GM19455 (cell line): ENCODE measurements around the gene MATN1.

Source experiments
- ATAC-seq: cut with Tn5 transposase; IDR thresholded peaks from one replicate; pipeline ENCODE4 v1.9.1; 2021; ENCODE audit not compliant: unreplicated experiment

MATN1 gene

GRCh38 chr1:30732277-30732996 is 9.1 kb upstream of the MATN1 start:
- ATAC-seq: no peak

GRCh38 chr1:30731806-30732276 is 8.5 kb upstream of the MATN1 start:
- no peak for ATAC-seq

- no peak for ATAC-seq
Measured at GRCh38 chr1:30731109-30731805, 7.9 kb upstream of the MATN1 start.

DNA sequence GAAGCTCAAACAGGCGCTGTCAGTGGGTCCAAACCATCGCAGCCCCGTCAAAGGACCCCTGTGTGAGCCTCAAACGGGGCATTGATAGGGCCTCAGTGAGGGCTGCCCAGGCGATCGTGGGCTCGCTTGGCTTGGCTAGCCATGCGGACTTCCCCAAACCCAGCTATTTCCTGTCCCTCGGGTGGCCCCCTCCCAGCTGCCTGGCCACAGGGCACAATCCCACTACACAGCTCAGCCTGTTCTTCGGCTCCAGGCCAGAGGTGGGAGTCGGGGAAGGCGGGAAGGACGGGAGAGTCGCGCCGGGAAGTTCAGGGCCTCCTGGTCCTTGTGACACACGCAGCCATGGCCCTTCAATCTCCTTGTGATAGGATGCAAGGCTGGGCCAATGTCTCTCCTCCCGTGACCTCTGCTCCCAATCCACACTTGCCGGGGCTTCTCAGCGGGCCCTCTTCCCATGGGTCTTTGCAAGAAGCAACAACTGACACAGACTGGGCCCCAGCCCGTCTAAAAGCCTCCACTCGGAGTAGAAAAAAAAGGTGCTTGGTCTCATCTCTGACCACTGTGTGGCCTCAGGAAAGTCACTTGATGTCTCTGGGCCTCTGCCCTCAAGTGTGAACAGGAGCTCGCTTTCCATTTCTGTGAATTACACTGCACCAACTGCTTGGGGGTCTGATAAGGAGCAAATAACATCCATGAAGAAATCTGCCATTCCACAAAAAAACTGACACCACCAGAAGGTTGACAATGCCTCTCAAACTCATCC is 7.1 kb upstream of the MATN1 start:
- ATAC-seq: no peak

- ATAC-seq: no peak
Measured at GRCh38 chr1:30729901-30730300, 6.5 kb upstream of the MATN1 start.

DNA sequence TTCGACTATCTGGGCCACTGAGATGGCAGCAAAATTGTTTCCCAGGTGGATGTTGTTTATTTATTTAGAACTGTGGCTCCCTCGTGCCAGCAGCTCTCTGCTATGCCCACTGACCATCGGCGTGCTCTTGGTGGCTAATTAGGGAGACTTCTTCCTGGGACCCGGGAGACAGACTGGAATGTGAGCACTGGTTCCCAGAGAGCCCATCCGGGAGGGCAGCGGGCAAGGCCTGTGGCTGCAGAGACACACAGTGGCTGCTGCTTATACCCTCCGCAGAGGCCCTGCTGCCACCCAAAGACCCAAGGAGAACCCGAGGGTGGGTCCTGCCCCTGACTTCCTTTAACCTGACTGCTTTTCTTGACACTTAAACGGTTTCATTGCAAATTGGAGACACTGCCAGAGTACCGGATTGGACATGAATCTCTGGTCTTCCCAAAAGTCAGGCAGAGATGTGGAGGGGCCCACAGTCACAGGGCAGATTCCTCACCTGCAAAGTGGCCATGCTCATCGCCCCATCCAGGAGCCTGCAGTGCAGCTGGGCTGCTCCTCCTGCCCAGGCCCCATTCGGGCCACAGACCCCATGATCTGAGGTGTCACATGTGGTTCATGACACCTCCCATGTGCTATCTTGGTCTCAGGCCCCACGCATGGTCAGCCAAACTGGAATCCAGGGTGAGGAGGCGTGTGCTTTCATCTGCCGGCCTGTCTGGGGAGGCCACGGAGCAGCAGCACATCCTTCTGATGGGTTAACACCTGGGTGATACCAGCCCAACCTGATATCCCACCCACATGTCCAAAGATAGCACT is 5.7 kb upstream of the MATN1 start:
- ATAC-seq: no peak

- no peak for ATAC-seq
Measured at GRCh38 chr1:30728340-30728739, 5.0 kb upstream of the MATN1 start.

DNA sequence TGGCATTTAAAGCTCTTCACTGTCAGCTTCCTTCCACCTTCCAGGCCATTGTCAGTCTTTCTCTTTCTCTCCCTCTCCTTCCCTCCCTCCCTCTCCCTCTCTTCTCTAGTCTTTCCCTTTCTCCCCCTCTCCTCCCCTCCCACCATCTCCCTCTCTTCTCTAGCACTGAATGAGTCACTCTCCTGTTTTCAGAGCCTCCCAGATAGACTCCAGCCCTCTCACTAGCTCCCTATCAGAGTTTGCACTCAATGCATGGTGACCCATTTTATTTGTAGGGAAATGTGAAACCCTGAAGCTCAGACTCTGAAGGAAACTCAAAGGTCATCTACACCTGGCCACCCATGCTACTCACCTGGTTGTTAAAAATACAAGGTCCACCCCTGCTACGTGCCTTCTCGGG is 4.4 kb upstream of the MATN1 start:
- ATAC-seq: no peak

GRCh38 chr1:30726773-30727684 is 3.6 kb upstream of the MATN1 start:
- no peak for ATAC-seq

DNA sequence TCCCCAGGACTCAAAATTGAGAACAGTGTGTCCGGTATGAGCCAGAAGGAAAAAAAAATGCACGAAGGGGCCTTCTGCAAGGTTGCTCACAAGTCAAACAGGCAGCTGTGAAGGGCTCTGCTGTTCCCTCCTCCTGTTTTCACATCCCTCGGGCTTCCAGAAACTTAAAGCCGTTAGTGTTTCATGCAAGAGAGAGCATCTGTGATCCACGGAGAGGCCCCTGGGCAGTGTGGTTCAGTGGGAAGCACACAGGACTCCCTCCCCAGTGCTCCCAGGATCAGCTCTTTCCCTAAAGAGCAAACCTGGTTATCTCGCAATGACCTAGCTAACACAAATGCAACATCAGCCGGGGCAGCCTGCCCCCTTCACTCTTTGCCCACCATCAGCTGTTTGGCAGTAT is 2.9 kb upstream of the MATN1 start:
- no peak for ATAC-seq

DNA sequence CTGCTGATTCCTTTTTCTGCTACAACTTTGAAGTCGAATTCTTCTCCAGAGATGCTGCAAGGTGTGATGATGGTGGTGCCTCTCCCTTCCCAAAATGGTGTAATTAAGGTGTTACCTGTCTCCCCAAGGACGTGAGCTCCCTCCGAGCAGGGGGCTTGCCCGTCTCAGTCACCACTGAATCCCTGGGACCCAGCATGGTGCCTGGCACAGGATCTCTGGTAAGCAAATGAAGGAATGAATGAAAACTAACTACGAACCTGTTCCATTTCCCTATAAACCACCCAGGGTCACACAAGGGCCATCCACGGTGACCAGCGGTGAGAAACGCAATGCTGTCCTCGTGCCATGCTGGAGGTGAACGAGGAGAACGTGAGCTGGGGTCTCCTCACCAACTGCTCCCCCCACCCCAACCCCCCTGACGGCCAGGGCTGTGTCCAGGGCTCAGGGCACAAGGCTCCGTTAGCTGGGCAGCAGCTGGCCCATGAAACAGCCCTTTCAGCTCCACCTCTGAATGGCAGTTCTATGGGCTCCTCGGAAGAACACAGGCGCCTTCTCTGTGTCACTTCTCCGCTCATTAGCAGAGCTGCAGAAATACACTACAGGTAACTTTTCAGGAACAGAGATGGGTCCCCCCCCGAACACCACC is 2.2 kb upstream of the MATN1 start:
- no peak for ATAC-seq

DNA sequence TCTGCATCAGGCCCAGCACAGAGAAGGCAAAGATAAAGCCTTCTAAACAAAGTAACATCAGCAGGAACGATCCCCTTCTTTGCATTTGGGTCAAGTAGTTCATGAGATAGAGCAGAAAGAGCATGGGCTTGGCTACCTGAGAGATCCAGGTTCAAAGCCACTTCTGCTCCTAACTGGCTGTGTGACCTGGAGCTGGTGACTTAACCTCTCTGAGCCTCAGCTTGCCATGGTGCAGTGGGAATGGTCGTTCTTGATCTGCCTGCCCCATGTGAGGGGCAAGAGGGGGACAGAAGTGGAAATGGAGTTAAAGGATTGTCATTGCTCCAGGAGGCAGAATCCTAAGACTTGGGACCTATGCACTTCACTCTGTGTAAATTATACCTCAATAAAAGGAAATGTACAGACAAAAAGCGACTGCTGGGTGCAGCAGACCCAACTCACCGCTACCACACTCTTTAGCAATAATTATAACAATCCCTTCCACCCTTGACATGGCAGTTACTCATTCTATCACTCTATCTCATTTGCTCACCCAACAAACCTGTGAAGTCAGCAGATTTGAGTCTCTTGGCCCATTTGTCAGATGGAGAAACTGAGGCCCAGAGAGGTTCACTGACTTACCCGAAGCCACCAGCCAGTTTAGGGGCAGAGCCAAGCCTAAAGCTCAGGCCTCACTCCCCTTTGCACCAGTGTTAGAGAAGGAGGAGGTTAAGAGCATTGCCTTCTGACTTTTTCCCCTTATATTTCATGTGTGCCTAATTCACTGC is 1.5 kb upstream of the MATN1 start:
- ATAC-seq: no peak

DNA sequence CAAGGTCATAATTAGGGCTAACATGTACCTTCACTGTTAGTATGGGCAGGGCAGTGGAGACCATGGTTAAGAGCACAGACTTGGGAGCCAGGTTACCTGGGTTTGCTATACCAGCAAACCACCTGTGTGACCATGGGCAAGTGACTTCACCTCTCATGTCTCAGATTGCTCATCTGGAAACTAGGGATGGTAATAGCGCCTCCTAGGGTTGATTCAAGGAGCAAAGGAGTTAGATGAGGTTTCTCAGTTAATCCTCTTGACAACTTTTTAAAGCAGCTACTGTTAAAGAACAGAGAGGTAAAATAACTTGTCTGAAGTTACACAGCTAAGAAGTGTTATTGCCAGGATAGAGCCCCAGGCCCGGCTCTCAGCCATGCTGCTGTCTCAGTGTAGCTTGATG is 790 bp upstream of the MATN1 start:
- ATAC-seq: no peak

DNA sequence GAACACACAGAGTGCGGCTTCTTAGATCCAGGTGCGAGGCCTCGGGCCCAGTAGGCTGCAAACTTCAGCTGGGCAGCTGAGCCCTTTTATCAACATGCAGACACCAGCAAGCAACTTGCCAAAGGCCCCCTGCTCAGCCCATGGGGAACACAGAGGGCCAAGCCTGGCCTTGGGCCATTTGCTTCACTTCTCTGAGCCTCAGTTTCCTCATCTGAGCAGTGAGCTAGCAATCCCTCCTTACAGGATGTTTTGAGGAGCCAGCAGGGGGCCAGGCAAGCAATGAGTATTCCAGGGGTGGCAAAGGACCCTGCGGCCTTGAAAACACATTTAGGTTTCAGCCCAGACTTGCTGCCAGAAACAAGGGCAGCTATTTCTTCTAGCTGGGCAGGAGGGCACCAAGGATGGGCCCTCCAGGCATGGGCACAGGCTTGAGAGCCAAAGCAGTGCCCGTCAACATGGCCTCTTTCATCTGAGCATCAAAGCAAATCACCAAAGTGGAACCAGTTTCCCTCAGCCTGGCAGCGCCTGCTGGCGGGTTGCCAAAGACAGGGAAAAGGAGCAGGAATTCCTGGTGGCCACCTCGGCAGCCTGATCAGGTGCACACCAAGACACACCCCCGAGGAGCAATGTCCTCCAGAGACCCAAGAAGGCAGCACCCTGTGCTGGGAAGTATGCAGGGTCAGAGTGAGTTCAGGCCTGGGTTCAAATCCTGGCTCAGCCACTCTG is 1.4 kb downstream of the MATN1 start:
- no peak for ATAC-seq

DNA sequence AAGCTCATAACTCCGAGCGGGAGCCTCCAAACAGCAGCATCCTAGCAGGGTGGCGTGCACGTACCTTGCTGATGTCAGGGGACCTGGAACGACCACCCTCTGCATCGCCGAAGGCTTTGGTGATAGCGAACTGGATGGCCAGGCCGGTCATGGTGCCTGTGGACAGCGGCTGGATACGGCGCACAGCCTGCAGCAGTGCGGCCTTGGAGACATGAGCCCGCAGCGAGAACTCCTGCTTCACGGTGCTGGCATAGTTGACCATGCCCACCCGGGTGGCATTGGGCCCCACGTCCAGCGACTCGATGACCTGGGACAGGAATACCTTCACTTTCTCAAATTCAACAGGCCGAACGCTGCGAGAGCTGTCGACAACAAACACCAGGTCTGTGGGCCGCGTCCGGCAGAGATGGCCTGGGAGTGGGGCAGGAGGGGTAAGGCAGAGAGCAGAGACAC is 2.0 kb downstream of the MATN1 start:
- ATAC-seq: no peak

DNA sequence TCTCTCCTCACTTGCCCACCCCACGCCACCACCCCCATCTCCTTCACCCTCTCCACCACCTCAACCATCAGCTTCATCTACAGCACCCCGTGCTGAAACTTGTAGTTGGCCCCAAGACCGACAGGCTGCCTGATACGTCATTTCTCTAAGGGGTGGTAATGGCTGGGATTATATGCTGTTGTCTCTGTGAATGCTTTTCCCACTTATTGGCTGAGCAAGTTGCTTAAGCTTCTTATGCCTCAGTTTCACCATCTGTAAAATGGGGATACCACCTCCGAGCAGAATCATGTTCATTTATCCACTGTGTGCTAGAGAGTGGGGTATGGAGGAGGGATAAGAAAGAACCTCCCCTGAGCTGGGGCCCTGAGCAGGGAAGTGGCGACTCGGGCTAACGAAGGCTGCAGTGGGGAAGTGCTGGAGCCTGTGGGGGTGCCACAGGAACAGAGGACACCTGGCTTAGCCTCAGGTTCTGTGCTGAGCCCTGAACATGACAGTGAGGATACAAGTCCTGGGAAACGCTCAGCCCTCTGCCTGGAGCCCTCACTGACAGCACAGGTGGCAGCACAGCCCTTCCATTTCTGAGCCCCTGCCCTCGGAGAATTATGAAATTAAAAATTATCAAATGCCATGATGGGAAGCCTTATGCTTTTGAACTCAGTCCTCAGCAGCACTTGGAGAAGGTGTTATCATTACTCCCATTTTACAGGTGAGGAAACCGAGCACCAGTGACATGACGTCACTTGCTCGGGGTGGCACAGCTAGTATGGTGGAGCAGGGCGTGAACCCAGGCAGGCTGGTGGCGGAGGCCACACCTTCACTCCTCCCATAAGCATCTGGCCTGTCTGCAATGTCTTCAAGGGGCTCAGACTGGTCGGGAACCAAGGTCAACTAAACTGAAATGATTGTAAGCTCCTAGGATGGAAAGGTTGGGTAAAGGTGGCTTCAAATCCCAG is 2.8 kb downstream of the MATN1 start:
- ATAC-seq: no peak
